ENCODE data around the gene TRHDE.
"Not testable (repeated sequence)": the region's sequence is repeated elsewhere in the genome, so short reads cannot be mapped to it uniquely, and the experiment has no call there.

Gene TRHDE

GRCh38 chr12:72673853-72674252 is 401.7 kb downstream of the TRHDE start:
- DNase-seq, result no peak

GRCh38 chr12:72676556-72676955 is 404.4 kb downstream of the TRHDE start:
- no peak for DNase-seq

GRCh38 chr12:72677139-72677538 is 405.0 kb downstream of the TRHDE start:
- no peak for DNase-seq

- no peak for DNase-seq
Measured at GRCh38 chr12:72677846-72678245, 405.7 kb downstream of the TRHDE start.

GRCh38 chr12:72679147-72679757 is 407.1 kb downstream of the TRHDE start:
- DNase-seq, result no peak

- no peak for DNase-seq
Measured at GRCh38 chr12:72681028-72681427, 408.9 kb downstream of the TRHDE start.

- DNase-seq, result no peak
Measured at GRCh38 chr12:72684491-72684890, 412.3 kb downstream of the TRHDE start.

- DNase-seq, result no peak
Measured at GRCh38 chr12:72692338-72692737, 420.2 kb downstream of the TRHDE start.

- no peak for DNase-seq
Measured at GRCh38 chr12:72694193-72694592, 422.0 kb downstream of the TRHDE start.

GRCh38 chr12:72699362-72699761 is 427.2 kb downstream of the TRHDE start:
- DNase-seq, result no peak

GRCh38 chr12:72712025-72712424 is 439.9 kb downstream of the TRHDE start:
- DNase-seq, result not testable (repeated sequence)

GRCh38 chr12:72716221-72716620 is 444.1 kb downstream of the TRHDE start:
- DNase-seq, result no peak

GRCh38 chr12:72717036-72717435 is 444.9 kb downstream of the TRHDE start:
- no peak for DNase-seq

Data from CD4-positive, alpha-beta T cell treated with Interleukin-17A for 1 hour (primary cell).